Loucy (cell line): ENCODE measurements around the gene TPST2.

Experiments
- EZH2phosphoT487 ChIP-seq: fragments of 200-600 bp; IDR thresholded peaks from 2 replicates; pipeline ENCODE4 v1.6.1; 2018; ENCODE audit warnings: antibody characterized with exemption, mild to moderate bottlenecking, moderate library complexity, borderline replicate concordance
- TF ChIP-seq, protein P1 (sequence below): fragments of 200-600 bp; sonication (generic); conservative IDR thresholded peaks from 2 replicates; pipeline ENCODE4 v1.5.1; 2014; ENCODE audit warnings: mild to moderate bottlenecking, antibody characterized with exemption, low read length

DNA sequence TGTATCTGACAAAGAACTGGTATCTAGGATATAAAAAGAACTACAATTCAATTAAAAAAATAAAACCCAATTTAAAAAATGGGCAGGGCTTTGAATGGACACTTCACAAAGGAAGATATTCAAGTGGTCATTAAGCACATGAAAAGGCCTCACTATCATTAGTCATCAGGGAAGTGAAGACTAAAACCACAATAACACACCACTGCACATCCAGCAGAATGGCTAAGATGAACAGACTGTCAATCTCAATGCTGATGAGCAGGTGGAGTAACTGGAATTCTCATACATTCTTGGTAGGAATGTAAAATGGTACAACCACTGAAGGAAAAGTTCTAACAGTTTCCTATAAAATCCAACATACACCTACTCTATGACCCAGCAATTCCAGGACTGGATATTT, 115.2 kb downstream of the TPST2 start:
- TF ChIP-seq, protein P1, sequence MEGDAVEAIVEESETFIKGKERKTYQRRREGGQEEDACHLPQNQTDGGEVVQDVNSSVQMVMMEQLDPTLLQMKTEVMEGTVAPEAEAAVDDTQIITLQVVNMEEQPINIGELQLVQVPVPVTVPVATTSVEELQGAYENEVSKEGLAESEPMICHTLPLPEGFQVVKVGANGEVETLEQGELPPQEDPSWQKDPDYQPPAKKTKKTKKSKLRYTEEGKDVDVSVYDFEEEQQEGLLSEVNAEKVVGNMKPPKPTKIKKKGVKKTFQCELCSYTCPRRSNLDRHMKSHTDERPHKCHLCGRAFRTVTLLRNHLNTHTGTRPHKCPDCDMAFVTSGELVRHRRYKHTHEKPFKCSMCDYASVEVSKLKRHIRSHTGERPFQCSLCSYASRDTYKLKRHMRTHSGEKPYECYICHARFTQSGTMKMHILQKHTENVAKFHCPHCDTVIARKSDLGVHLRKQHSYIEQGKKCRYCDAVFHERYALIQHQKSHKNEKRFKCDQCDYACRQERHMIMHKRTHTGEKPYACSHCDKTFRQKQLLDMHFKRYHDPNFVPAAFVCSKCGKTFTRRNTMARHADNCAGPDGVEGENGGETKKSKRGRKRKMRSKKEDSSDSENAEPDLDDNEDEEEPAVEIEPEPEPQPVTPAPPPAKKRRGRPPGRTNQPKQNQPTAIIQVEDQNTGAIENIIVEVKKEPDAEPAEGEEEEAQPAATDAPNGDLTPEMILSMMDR, result no peak
- no peak for TF ChIP-seq EZH2phosphoT487
